Activated CD8-positive, alpha-beta memory T cell treated with anti-CD3 and anti-CD28 coated beads for 4 hours (primary cell): Measurements from ENCODE around the gene SETD5.

ENCODE experiments used
- DNase-seq, 2 donors: peaks; one replicate each; pipeline ENCODE4 v3.0.0-alpha.2; 2020; ENCODE audit warnings: low read depth in 2 of 2

SETD5 gene

DNA sequence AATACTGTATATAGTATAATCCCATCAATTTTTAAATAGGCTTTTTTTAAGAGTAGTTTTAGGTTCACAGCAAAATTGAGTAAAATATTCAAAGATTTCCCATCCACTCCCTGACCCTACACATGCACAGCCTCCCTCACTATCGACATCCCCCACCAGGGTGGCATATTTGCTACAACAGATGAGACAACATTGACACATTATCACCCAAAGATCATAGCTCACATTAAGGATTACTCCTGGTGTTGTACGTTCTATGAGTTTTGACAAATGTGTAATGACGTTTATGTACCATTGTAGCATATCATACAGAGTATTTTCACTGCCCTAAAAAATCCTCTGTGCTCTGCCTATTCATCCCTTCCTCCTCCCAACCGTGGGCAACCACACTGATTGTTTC, 116.9 kb downstream of the SETD5 start:
- DNase-seq = no peak

DNA sequence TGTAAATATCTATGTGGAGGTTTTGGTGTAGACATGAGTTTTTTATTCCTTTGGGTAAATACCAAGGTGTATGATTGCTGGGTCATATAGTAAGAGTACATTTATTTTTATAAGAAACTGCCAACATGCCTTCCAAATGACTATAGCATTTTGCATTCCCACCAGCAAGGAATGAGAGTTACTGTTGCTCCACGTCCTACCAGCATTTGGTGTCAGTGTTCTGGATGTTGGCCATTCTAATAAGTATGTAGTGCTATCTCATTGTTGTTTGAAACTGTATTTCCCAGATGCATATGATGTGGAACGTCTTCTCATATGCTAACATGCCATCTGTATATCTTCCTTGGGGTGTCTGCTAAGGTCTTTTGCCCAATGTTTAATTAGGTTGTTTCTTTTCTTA, 117.5 kb downstream of the SETD5 start:
- DNase-seq = no peak

DNA sequence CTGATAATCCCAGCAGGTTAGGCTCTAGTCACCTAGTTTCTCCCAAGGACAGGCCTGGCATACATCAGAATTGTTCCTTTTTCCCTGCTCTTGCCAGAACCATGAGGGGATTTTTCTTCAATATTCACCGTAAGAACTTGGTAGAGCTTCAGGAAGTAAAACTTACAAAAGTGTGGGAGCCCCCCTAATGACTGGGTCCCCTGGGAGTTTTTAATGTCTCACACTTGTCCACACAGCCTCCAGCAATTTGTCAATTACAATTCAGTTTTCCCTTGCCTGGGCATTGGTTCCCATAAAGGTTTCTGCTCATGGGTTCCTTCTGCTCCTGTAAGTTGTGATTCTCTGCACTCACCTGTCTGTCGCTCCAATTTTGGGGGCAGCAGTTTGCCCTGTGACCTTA, 127.7 kb downstream of the SETD5 start:
- DNase-seq = no peak
